GM12878 (cell line): ENCODE results near the gene CCR1. TPM values are rescaled to one million over a fixed set of nuclear protein-coding genes. Genes with fewer than 3 reads are reported as not detected.

Source experiments
- CEBPZ ChIP-seq: fragments of 150-350 bp; IDR thresholded peaks from 2 replicates; pipeline ENCODE4 v1.6.1; 2016; ENCODE audit warnings: low read depth, low read length
- CHD4 ChIP-seq: fragments of 200-600 bp; sonication (generic); IDR thresholded peaks from 2 replicates; pipeline ENCODE4 v1.6.1; 2016; ENCODE audit warnings: mild to moderate bottlenecking
- ELK1 ChIP-seq: IDR thresholded peaks from 2 replicates; pipeline ENCODE4 v1.6.1; 2012; ENCODE audit warnings: low read depth, low read length, improper control_type of control experiment
- ETV6 ChIP-seq, 2 experiments: fragments of 450-650 bp in 1 of 2; IDR thresholded peaks in 1 of 2; conservative IDR thresholded peaks in 1 of 2; 2 replicates each; pipeline ENCODE4 v1.6.1; 2014; ENCODE audit warnings: antibody characterized with exemption in 1 of 2, borderline replicate concordance in 1 of 2, low read depth in 1 of 2, mild to moderate bottlenecking in 1 of 2, moderate library complexity in 1 of 2
- IRF4 ChIP-seq: IDR thresholded peaks from 2 replicates; pipeline ENCODE4 v1.6.1; 2011; ENCODE audit warnings: low read depth, low read length
- LARP7 ChIP-seq: fragments of 450-650 bp; IDR thresholded peaks from 2 replicates; pipeline ENCODE4 v1.6.1; 2017; ENCODE audit warnings: mild to moderate bottlenecking
- RB1 ChIP-seq: fragments of 450-650 bp; formaldehyde crosslinking; IDR thresholded peaks from 2 replicates; pipeline ENCODE4 v1.6.1; 2017; ENCODE audit warnings: mild to moderate bottlenecking, borderline replicate concordance
- SRF ChIP-seq, 2 experiments: IDR thresholded peaks; 2 replicates each; pipeline ENCODE4 v1.6.1; 2011; ENCODE audit warnings: low read depth in 2 of 2, low read length in 2 of 2, mild to moderate bottlenecking in 1 of 2, moderate library complexity in 1 of 2
- polyA plus RNA-seq, 11 experiments: library from polyadenylated mRNA; depleted of rRNA in 4 of 11; unstranded in 6 of 11; stranded (reverse) in 5 of 11; fragments of >200 nt; fragmentation: Nextera tagmentation in 4 of 11; fragmentation: Illumina TruSeq in 1 of 11; extraction: Ambion mirVana in 4 of 11; extraction: Trizol in 1 of 11; gene quantifications; 1 replicate in 1 of 11; 2 replicates in 10 of 11; pipeline versions ENCODE4 v1.2.1 to v1.2.3, GENCODE V29; 2011 to 2016; ENCODE audit warnings: inconsistent platforms in 2 of 11, missing spikeins in 2 of 11, low read depth in 1 of 11
- total RNA-seq, 4 experiments: library from RNA; depleted of rRNA in 3 of 4; stranded (reverse); fragments of >200 nt in 3 of 4; fragmentation: Illumina TruSeq in 1 of 4; extraction: Trizol in 1 of 4; gene quantifications; 2 replicates each; pipeline versions ENCODE4 v1.2.1 to v1.2.3, GENCODE V29; 2013 to 2021

The CCR1 gene
- total and polyA plus RNA-seq, 10 of the 15 experiments (the other 5 are each of a cell fraction or from before 2014, with no cell fraction given) = 2.3 to 11.0 (median 7.8) TPM

- TF ChIP-seq SRF (IDR thresholded peaks at IDR 0.05; ENCODE audit: low read depth in 2 of 2, low read length in 2 of 2) (no peak), CHD4 (no peak), ELK1 (no peak), RB1 (no peak), IRF4 (no peak), CEBPZ (no peak), ETV6 (conservative IDR thresholded peaks at IDR 0.05 in 1 of 2, IDR thresholded peaks at IDR 0.05 in 1 of 2; ENCODE audit: borderline replicate concordance in 1 of 2, low read depth in 1 of 2) (no peak), LARP7 (no peak)
- TF ChIP-seq, all 136 proteins: peak for 0
Observed at GRCh38 chr3:46205286-46205960, 2.7 kb downstream of the CCR1 start (continued).
